GM18519 (cell line): ENCODE data around the gene SDK1.
"Not testable (repeated sequence)": the region's sequence is repeated elsewhere in the genome, so short reads cannot be mapped to it uniquely, and the experiment has no call there.

Experiments used
- ATAC-seq: cut with Tn5 transposase; IDR thresholded peaks from one replicate; pipeline ENCODE4 v1.9.1; 2021; ENCODE audit warnings: mild to moderate bottlenecking, moderate library complexity; ENCODE audit not compliant: unreplicated experiment, low FRiP score

The SDK1 gene

GRCh38 chr7:3960942-3961341 is 659.9 kb downstream of the SDK1 start:
- no peak for ATAC-seq

- no peak for ATAC-seq
Measured at GRCh38 chr7:3961857-3962503, 660.9 kb downstream of the SDK1 start.

GRCh38 chr7:3963768-3964167 is 662.7 kb downstream of the SDK1 start:
- not testable (repeated sequence) for ATAC-seq

GRCh38 chr7:3964980-3965606 is 664.0 kb downstream of the SDK1 start:
- ATAC-seq = no peak

GRCh38 chr7:3965794-3966395 is 664.8 kb downstream of the SDK1 start:
- ATAC-seq = no peak

GRCh38 chr7:3968234-3968633 is 667.2 kb downstream of the SDK1 start:
- no peak for ATAC-seq

- ATAC-seq = no peak
Measured at GRCh38 chr7:3969286-3969685, 668.2 kb downstream of the SDK1 start.

- ATAC-seq = no peak
Measured at GRCh38 chr7:3971323-3971722, 670.3 kb downstream of the SDK1 start.

GRCh38 chr7:3973264-3973663 is 672.2 kb downstream of the SDK1 start:
- ATAC-seq = no peak

- ATAC-seq = no peak
Measured at GRCh38 chr7:3974329-3974728, 673.3 kb downstream of the SDK1 start.

- ATAC-seq = no peak
Measured at GRCh38 chr7:3975371-3975770, 674.3 kb downstream of the SDK1 start.

GRCh38 chr7:3977391-3977790 is 676.3 kb downstream of the SDK1 start:
- no peak for ATAC-seq

GRCh38 chr7:3978839-3979238 is 677.8 kb downstream of the SDK1 start:
- ATAC-seq = no peak

- no peak for ATAC-seq
Measured at GRCh38 chr7:3979611-3980299, 678.7 kb downstream of the SDK1 start.

- ATAC-seq = no peak
Measured at GRCh38 chr7:3980300-3980643, 679.2 kb downstream of the SDK1 start.

- no peak for ATAC-seq
Measured at GRCh38 chr7:3981281-3981680, 680.2 kb downstream of the SDK1 start.

- ATAC-seq = no peak
Measured at GRCh38 chr7:3984456-3984855, 683.4 kb downstream of the SDK1 start.

GRCh38 chr7:3986927-3987326 is 685.9 kb downstream of the SDK1 start:
- no peak for ATAC-seq

- ATAC-seq = no peak
Measured at GRCh38 chr7:3987426-3987927, 686.4 kb downstream of the SDK1 start.

GRCh38 chr7:3989723-3990122 is 688.7 kb downstream of the SDK1 start:
- ATAC-seq = no peak

- ATAC-seq = no peak
Measured at GRCh38 chr7:3991731-3992231, 690.7 kb downstream of the SDK1 start.
